Activated CD4-positive, alpha-beta T cell treated with anti-CD3 and anti-CD28 coated beads for 48 hours (primary cell): ENCODE data around the gene ZBTB22.

Experiments
- DNase-seq: peaks from one replicate; pipeline ENCODE4 v3.0.0-alpha.2; 2020

The ZBTB22 gene

DNA sequence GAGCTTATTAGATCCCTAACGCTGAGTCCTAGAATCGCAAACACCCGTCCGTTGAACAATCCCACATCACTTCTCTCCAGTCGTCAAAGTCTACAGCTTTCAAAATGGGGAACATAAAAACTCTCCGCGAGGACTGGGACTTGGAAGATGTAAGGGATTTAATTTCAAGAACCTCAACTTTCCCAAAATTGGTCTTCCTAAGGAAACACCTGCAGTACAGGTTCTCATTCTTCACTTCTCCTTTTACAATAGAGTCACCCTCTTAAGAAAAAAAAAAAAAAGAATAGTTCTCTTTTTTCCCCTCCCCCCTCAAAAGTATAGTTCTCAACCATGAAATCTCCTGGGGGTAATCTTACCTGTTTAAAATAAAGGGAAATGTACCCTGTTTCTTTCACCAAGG is 6.6 kb upstream of the ZBTB22 start:
- no peak for DNase-seq

GRCh38 chr6:33323623-33323948 is 6.0 kb upstream of the ZBTB22 start:
- no peak for DNase-seq

DNA sequence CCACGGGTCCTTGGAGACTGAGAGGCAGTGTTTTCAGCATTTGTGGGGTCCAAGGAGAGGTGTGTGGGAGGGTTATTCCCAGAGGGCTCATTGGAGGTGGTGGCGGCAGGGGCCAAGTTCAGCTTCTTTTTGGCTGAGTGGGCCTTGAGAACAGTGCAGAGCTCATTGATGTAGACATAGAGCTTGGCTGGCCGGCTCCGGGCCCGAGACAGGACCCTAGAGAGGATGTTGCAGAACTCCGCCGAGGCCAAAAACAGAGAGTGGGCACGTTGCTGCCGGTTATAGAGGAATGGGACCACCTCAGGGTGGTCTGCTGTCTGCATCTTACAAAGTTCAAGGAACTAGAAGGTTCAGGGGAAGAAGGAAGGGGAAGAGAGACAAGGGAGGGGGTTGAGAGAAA is 3.7 kb upstream of the ZBTB22 start:
- DNase-seq, result no peak

DNA sequence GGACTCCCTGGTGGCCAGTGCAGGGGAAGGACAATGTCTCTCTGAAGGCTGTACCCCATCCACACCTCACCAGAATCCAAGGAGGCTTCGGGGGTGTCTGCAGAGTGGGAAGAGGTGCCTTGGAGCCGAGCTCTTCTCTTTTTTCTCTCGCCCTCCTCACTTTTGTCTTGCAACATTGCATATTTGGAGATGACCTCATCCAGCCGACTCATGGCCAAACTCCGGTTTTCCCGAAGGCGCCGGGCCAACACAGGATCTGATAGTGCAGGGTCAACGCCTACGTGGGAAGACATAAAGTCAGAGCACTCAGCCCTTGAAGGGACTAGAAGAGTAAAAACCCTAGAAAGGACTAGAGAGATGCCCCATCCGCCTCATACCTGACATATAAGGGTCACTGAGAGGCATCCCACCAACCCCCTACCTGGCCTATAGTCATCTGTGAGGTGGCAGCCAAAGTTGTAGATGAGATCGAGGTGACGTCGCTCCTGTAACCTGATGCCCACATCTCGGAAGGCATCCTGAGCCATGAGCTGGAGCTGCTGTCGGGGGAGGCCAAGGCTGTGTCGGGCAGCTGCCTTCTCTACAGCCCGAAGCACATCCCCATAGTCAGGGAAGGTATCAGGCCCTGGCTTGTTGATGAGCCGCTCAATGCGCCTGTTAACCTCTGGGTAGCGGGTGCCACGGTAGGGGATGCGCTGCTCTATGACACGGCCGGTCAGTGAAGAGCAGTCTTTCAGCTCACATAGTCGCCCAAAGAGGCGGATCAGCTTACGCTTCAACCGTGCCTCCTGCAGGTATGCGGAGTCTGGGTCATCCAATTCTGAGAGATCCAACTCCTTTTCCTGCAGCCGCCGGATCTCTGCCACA is 3.0 kb upstream of the ZBTB22 start:
- no peak for DNase-seq

DNA sequence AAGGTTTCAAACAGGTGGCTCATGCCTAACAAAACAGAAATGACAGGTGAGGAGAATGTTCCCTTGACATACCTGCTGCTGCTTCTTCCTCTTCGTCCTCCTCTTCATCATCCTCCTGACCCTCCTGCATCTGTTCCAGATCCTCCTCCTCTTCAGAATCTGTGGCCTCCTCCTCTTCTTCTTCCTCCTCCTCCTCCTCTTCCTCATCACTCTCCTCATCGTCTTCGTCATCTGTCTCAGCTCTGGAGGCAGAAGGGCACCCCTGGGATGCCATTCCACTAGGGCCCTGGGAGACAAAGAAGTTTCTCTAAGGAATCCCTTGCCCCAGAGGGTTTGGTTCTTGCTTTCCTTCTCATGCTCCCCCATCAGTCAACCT is 2.4 kb upstream of the ZBTB22 start:
- DNase-seq, result no peak

GRCh38 chr6:33318426-33319073 is 1.0 kb upstream of the ZBTB22 start:
- DNase-seq, result no peak

- DNase-seq, result no peak
These were observed 200 bp downstream of the ZBTB22 start for GRCh38 chr6:33317419-33317668.

GRCh38 chr6:33316603-33317418 is 733 bp downstream of the ZBTB22 start:
- DNase-seq, result no peak

DNA sequence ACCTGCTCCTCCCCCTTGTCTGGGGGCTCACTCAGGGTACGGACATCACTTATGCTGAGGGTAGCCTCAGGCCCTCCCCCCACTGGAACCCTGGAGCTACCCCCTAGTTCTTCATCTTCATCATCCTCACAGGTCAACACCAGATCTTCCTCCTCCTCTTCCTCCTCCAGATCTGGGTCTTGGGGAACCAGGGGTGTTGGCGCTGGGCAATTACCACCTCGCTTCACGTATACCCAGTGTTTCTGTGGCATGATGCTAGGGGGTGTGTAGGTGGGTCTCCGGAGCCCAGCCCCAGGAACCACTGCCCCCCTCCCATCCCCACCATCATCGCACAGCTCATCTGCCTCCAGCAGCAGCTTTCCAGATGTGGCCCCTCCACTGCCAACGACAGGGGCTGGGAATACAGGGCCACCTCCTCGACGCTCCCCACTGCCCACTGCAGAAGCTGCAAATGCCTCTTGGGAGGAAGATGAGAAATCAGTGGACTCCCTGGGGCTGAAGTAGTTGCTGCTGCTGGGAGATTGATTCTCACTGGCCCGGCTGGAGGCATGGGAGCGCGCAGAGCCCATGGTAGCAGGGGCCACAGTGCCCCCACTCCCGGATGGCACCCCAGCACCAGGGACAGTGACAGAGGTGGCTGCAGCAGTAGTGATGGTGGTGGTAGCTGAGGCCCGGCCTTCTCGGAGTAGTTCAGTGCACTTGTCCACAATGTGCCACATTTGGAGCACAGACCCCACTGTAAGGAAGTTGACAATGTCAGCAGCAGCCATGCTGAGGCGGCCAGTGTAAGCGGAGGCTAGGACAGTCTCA is 1.5 kb downstream of the ZBTB22 start:
- no peak for DNase-seq

DNA sequence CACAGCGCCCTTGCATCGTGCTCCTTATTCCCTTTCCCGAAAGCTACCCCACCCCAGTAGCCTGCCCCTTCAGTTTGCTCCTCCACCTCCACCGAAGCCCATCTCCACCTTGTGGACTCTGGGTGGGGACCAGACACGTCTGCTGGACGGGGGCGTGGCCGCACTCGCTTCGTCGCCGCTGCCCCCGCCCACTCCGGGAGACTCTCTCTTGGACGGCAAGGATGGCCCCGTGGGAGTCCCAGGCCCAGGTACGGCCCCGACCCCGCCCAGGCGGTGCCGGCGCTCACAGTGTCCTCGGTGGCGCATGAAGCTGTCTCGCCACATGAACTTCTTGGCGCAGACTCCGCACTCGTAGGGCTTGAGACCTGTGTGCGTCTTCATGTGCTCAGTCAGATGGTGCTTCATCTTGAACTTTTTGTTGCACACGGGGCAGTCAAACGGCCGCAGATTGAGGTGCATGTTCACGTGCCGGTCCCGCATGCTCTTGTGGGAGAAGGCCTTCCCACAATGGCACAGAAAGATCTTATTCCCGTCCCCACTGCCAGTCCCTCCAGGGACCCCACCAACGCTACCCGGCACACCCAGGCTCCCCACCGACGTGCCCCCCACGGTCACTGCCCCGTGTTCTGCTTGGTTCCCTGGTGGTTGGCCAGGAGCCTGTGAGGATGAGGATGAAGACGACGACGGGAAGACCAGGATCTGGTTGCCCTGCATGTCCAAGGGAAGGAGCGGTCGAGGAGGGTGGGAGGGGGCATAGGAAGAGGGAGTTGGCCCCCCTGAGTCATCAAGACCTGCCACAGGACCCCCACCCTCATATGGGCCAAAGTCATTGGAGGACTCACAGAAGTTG is 2.4 kb downstream of the ZBTB22 start:
- peak; percentile 26 for DNase-seq

DNA sequence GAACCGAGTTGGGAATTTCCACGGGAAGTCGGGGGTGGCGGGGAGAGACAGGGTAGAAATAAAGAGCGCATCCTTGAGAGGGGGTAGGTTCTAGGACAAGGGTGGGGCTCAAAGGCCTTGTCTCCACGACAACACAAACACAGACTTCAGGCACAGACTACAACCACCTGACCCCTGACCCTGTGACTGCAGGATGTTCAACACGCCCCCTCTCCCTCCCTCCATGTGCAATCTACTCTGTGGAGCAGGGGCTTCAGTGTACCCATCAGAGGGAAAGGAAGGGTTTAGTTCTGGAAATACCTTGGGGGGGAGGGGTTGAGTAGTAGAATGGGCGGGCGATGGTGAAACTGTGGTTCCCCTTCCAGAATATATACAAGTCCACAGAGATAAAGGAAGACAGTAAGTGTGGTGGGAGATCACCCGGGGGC is 3.0 kb downstream of the ZBTB22 start:
- peak; percentile 68 for DNase-seq

DNA sequence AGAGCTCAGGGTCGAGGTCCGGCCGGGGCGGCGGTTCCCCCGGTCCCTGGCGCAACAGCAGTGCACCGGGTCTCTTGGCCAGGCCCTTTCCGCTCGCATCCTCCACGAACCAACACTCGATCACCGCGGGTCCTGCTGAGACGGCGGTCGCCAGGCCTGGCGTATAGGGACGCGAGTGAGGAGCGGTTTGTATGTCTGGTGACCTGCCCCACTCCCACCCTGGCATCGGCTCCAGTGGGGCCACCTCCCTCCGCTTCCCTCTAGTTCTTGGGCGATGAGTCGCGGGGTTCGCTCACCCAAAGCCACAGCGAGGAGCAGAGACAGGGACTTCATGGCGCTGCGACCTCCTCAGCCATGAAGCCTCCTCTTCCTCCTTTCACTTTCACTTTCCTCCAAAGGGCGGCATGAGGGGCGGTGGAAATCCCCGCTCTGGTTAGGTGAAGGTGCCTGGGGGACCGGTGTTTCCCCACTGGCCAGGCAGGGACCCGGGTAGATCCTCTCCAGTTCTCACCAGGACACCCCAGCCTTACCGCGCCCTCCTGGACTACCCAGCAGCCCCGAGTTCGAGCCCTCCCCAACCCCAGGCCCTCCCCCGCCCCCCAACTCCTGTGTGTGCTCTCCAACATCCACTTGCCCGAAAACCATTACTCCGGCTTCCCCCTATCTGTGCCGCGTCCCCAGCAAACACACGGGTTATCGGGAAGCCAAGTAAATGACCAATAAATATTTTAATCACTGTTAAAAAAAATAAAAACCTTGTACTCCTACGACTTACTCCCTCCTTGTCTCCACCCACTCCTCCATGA is 3.6 kb downstream of the ZBTB22 start, which contains the start of gene TAPBP:
Gene TAPBP, minus strand, starts transcription at position 370 of the 806 bp plus-strand sequence. Its CDS starts 37 bp downstream, at position 333.
- peak; percentile 88 for DNase-seq

DNA sequence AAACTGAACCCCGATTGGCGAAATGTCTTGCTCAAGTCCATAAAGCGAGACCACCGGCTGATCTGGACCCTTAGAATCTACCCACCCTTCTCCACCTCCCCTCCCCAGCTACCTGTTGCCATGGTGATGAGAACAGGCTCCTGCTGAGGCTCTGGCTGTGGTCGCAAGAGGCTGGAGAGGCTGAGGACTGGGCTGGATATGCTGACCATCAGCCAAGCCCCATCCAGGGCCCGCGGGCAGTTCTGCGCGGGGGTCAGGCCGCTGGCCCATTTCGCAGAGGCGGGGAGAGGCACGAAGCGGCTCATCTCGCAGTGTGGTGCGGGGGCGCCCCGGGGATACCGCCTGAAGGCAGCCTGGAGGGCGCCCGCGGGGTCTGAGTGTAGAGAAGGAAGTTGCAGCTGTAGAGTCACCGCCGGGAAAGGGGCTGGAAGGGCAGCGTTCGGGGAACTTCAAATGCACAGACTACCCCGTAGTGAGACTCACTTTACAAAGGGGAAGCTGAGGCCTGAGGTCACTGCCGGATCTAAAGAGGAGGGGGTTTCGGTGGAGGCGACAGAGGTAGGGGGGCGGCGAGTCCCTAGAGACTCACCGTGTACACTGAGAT is 4.3 kb downstream of the ZBTB22 start:
- peak; percentile 63 for DNase-seq

DNA sequence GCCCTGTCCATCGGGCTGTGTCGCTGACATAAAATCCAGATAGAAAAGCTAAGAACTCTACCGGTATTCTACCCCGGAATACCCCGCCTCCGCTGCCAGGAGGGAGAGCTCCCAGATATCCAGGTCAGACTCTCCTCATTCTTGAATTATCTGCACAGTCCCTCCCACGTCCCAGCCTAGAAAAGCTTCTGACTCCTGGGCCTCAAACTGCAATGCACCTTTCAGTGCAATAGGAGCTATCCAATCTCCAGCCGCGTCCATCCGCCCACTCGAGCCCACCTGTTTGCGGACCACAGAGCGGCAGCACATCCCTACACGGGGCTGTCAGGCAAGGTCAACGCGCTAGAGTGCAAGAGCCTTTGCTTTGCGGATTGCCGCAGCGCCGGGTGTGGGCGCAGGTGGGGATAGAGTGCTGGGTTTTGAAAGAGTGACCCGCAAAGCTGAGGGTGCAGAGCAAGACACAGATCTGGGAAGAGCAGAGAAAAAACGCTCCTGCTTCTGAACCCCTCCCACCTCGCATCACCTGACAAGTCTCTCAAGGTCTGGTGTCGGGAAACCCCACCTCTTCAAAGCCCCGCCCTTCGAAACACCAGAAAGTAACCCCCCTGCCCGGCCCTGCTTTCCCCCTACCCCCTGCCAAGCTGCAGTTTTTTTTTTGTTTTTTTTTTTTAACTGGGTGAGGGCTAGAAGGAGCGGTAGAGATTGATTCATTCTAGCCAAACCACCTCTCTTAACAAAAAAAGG is 5.0 kb downstream of the ZBTB22 start:
- peak; percentile 86 for DNase-seq

- DNase-seq, result no peak
These were observed 11.2 kb downstream of the ZBTB22 start for GRCh38 chr6:33306356-33306755.

GRCh38 chr6:33305052-33305451 is 12.5 kb downstream of the ZBTB22 start:
- no peak for DNase-seq

DNA sequence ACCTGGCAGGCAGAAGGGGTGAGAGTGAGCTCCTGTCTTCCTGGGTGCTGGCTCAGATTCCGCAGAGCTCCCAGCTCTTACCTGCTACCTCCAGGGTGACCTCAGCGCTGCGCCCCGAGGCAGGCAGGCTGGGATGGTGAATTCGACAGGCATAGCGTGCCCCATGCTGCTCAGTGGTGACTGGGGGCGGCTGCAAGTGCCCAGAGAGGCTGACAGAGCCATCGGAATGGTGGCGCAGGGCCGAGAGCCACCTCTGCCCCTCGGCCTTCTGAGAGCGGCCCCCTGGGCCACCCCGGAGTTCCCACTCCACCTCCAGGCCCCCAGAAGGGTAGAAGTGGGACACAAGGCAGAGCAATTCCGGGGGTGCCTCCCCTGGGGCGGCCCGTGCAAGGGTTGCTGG is 13.3 kb downstream of the ZBTB22 start:
- DNase-seq, result no peak

DNA sequence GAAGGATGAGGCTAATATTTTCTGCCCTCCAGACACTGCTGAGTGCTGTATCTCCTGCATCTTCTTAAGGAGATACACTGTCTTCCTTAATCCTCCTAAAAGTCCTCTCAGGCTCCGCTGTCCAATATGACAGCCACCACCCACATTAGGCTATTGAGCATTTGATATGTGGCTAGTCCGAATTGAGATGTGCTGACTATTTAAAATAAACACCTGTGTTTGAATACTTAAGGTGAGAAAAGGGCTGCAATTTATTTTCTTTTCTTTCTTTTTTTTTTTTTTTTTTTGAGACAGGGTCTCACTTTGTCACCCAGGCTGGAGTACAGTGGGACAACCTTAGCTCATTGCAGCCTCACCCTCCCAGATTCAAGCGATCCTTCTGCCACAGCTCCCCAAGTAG is 15.7 kb downstream of the ZBTB22 start:
- DNase-seq, result no peak

DNA sequence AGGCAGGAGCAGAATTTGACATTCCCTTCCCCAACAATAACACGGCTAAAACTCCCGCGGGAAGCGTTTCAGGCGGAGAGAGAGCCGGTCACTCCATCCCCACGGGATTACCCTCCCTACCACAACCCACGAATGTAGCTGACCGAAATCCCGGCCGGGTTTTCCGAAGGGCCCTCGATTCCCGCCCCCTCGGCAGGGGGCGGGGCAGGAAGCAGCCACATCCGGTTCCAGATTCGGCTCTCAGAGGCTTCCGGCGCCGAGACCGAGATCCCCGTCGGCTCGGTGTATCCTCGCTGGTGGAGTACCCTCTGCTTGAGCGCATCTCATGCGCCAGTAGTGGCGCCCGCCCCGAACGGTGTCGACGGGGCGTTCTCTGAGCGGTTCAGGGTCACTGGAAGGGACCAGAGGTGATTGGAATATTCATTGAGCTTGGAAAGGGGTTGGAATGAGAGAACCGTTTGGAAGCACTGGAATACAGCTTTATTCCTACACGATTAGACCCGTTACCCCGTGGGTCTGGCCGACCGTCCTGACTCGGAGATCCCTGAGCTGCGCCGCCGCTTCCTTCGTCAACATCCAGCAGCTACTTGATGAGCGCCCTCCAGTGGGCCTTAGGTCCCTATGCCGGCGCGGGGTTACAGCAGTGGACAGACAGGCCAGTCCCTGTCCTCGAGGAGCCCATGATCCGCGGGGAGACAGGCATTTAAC is 18.2 kb downstream of the ZBTB22 start:
- peak; percentile 96 for DNase-seq
